Fibroblast of lung (primary cell): ENCODE data around the gene CCDC171. TPM values are rescaled to one million over a fixed set of nuclear protein-coding genes. Genes with fewer than 3 reads are reported as not detected.
A peak's percentile ranks its signal among the peaks of the same experiment; 100 is the strongest.

Source experiments
- DNase-seq, 2 donors: peaks; one replicate each; pipeline versions ENCODE4 v3.0.0 to v3.0.0-alpha.2; 2010; ENCODE audit warnings: low read depth in 2 of 2
- H2AFZ ChIP-seq: 2 replicates; pipeline ENCODE4 v1.5.1; 2012; ENCODE audit warnings: low read length, control low read depth, inconsistent platforms
- H3K27ac ChIP-seq: 2 replicates; pipeline ENCODE4 v1.5.1; 2011; ENCODE audit warnings: low read length, control low read depth; ENCODE audit not compliant: insufficient read depth
- H3K27me3 ChIP-seq: 2 replicates; pipeline ENCODE4 v1.5.1; 2011; ENCODE audit warnings: mild to moderate bottlenecking, low read length; ENCODE audit not compliant: control insufficient read depth, insufficient read depth
- H3K36me3 ChIP-seq: 2 replicates; pipeline ENCODE4 v1.5.1; 2011; ENCODE audit warnings: low read length; ENCODE audit not compliant: control insufficient read depth, insufficient read depth
- H3K4me1 ChIP-seq: 2 replicates; pipeline ENCODE4 v1.5.1; 2011; ENCODE audit warnings: low read length; ENCODE audit not compliant: control insufficient read depth, insufficient read depth; ENCODE audit errors: extremely low read depth
- H3K4me2 ChIP-seq: 2 replicates; pipeline ENCODE4 v1.5.1; 2011; ENCODE audit warnings: low read length, control low read depth; ENCODE audit not compliant: insufficient read depth; ENCODE audit errors: extremely low read depth
- H3K4me3 ChIP-seq, 4 experiments: fragments of 200-600 bp in 1 of 4; sonication (generic) in 1 of 4; replicated peaks in 1 of 4; 2 replicates each; pipeline ENCODE4 v1.5.1; 2011 to 2016; ENCODE audit warnings: low read length in 4 of 4, low read depth in 3 of 4, mild to moderate bottlenecking in 3 of 4, control low read depth in 2 of 4, inconsistent platforms in 1 of 4, mixed read lengths in 1 of 4; ENCODE audit not compliant: insufficient read depth in 1 of 4; ENCODE audit errors: control extremely low read depth in 1 of 4
- H3K79me2 ChIP-seq: 2 replicates; pipeline ENCODE4 v1.5.1; 2012; ENCODE audit warnings: mild to moderate bottlenecking, low read length, inconsistent platforms; ENCODE audit not compliant: control insufficient read depth, insufficient read depth
- H3K9ac ChIP-seq: 2 replicates; pipeline ENCODE4 v1.5.1; 2011; ENCODE audit warnings: mild to moderate bottlenecking, low read length, control low read depth; ENCODE audit not compliant: insufficient read depth
- H3K9me3 ChIP-seq: 2 replicates; pipeline ENCODE4 v1.5.1; 2012; ENCODE audit warnings: low read depth, low read length; ENCODE audit not compliant: control insufficient read depth, insufficient read depth
- H4K20me1 ChIP-seq: 2 replicates; pipeline ENCODE4 v1.5.1; 2011; ENCODE audit warnings: low read length; ENCODE audit not compliant: control insufficient read depth, insufficient read depth; ENCODE audit errors: extremely low read depth
- EZH2 ChIP-seq: IDR thresholded peaks from 2 replicates; pipeline ENCODE4 v1.5.1; 2012; ENCODE audit warnings: low read length, control low read depth, mild to moderate bottlenecking; ENCODE audit errors: missing control alignments
- polyA plus RNA-seq, 2 donors: library from polyadenylated mRNA; depleted of rRNA in 1 of 2; stranded (reverse) in 1 of 2; unstranded in 1 of 2; fragments of >200 nt; gene quantifications; 2 replicates each; pipeline ENCODE4 v1.2.1, GENCODE V29; 2011 to 2012; ENCODE audit warnings: missing spikeins in 1 of 2
- total RNA-seq: library from RNA; depleted of rRNA; stranded (reverse); fragments of >200 nt; gene quantifications from 2 replicates; pipeline ENCODE4 v1.2.1, GENCODE V29; 2014
- TF ChIP-seq, protein P1 (sequence below), 2 donors: IDR thresholded peaks in 1 of 2; conservative IDR thresholded peaks in 1 of 2; 1 replicate in 1 of 2; 2 replicates in 1 of 2; pipeline ENCODE4 v1.5.1; 2011 to 2012; ENCODE audit warnings: low read length in 2 of 2, control low read depth in 1 of 2, inconsistent platforms in 1 of 2, low read depth in 1 of 2, mild to moderate bottlenecking in 1 of 2

Gene CCDC171
- total and polyA plus RNA-seq, 2 donors (not counting 1 experiment from before 2014, with no cell fraction given): 0.62 to 4.8 TPM

DNA sequence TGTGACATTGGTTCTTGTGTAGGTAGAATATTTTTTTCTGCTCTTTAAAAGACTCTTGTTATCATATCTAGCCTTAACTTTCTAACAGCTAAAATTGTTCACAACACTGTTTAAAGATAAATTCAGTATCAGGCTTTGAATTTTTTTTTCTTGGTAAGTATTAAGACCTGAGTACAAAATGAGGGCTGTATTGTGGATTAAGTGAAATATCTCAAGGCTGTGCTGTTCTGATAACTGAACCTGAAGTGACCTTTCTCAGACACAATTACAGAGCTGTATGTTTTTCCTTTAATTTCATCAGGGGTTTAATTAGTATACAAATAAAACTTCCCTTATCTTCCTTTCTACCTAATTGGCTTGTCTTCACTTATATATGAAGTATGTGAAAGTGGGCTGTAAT, 290.5 kb downstream of the CCDC171 start:
- H3K9ac ChIP-seq: no peak overlapping the region
- H2AFZ ChIP-seq: no peak overlapping the region
- TF ChIP-seq, protein P1, sequence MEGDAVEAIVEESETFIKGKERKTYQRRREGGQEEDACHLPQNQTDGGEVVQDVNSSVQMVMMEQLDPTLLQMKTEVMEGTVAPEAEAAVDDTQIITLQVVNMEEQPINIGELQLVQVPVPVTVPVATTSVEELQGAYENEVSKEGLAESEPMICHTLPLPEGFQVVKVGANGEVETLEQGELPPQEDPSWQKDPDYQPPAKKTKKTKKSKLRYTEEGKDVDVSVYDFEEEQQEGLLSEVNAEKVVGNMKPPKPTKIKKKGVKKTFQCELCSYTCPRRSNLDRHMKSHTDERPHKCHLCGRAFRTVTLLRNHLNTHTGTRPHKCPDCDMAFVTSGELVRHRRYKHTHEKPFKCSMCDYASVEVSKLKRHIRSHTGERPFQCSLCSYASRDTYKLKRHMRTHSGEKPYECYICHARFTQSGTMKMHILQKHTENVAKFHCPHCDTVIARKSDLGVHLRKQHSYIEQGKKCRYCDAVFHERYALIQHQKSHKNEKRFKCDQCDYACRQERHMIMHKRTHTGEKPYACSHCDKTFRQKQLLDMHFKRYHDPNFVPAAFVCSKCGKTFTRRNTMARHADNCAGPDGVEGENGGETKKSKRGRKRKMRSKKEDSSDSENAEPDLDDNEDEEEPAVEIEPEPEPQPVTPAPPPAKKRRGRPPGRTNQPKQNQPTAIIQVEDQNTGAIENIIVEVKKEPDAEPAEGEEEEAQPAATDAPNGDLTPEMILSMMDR (conservative IDR thresholded peaks at IDR 0.05 in 1 of 2, IDR thresholded peaks at IDR 0.05 in 1 of 2; ENCODE audit: low read depth in 1 of 2, low read length in 2 of 2): no peak
- no peak for TF ChIP-seq EZH2

DNA sequence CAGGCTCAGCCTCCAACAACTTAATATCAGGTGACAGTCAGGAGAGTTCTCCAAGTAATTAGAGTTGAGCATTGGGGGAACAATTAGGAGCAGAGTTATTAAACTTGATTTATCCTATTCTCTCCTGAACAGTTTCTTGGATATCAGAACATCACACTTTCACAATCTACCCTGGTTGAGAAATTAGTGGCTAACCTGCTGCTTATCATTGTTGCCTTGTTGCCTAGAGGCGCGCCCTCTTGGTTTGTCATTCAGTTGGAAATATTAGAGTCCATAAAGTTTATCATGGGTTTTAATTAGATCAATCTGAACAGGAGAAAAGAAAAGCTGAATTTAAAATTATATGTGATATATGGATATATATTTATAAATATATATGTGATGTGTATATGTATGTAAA, 291.1 kb downstream of the CCDC171 start:
- Histone ChIP-seq H3K4me1 (no peaks in the 10 kb centered on the region), H3K9me3 (no peaks in the 10 kb centered on the region), H3K27ac (no peak overlapping the region), H3K79me2 (no peaks in the 10 kb centered on the region), H3K4me3 (no peak overlapping the region), H4K20me1 (no peaks in the 10 kb centered on the region), H3K36me3 (no peaks in the 10 kb centered on the region), H3K27me3 (no peaks in the 10 kb centered on the region), H3K4me2 (no peak overlapping the region), H3K9ac (no peak overlapping the region), H2AFZ (no peak overlapping the region)
- TF ChIP-seq EZH2: no peak
- TF ChIP-seq, protein P1 (conservative IDR thresholded peaks at IDR 0.05 in 1 of 2, IDR thresholded peaks at IDR 0.05 in 1 of 2; ENCODE audit: low read depth in 1 of 2, low read length in 2 of 2): no peak
- no peak for DNase-seq

More for the DNA sequence above, 290.5 kb downstream of the CCDC171 start:
- DNase-seq: no peak
- no peaks in the 10 kb centered on the region for H3K79me2 ChIP-seq
- H3K4me3 ChIP-seq: no peak overlapping the region
- H3K27ac ChIP-seq: no peak overlapping the region
- no peaks in the 10 kb centered on the region for H3K4me1 ChIP-seq
- no peaks in the 10 kb centered on the region for H3K27me3 ChIP-seq
- H3K9me3 ChIP-seq: no peaks in the 10 kb centered on the region
- no peaks in the 10 kb centered on the region for H4K20me1 ChIP-seq
- no peaks in the 10 kb centered on the region for H3K36me3 ChIP-seq
- H3K4me2 ChIP-seq: no peak overlapping the region

GRCh38 chr9:15846611-15847010, 293.8 kb downstream of the CCDC171 start:
- TF ChIP-seq, protein P1 (conservative IDR thresholded peaks at IDR 0.05 in 1 of 2, IDR thresholded peaks at IDR 0.05 in 1 of 2; ENCODE audit: low read depth in 1 of 2, low read length in 2 of 2): no peak
- no peak for TF ChIP-seq EZH2
- DNase-seq: no peak
- Histone ChIP-seq H3K27ac (no peak overlapping the region), H3K79me2 (no peaks in the 10 kb centered on the region), H3K27me3 (no peaks in the 10 kb centered on the region), H4K20me1 (no peaks in the 10 kb centered on the region), H3K4me1 (no peaks in the 10 kb centered on the region), H3K36me3 (no peaks in the 10 kb centered on the region), H2AFZ (peak overlapping the region; percentile 36), H3K4me2 (no peak overlapping the region), H3K9me3 (no peaks in the 10 kb centered on the region), H3K9ac (no peak overlapping the region), H3K4me3 (no peak overlapping the region)
